Astrocyte of the spinal cord (primary cell): Measurements from ENCODE around the gene DEGS2.
A peak's percentile ranks its signal among the peaks of the same experiment; 100 is the strongest.

ENCODE experiments used
- DNase-seq: peaks from one replicate; pipeline ENCODE4 v3.0.0; 2011; ENCODE audit warnings: low read depth, low spot score
- H3K4me3 ChIP-seq: 2 replicates; pipeline ENCODE4 v1.5.1; 2011; ENCODE audit warnings: low read depth, mild to moderate bottlenecking, low read length, moderate library complexity
- in situ Hi-C: cut with HindIII; loops from 2 replicates; pipeline ENCODE4 v1.10.0; 2017; ENCODE audit warnings: low sequenced_read_pairs
- TF ChIP-seq, protein P1 (sequence below): IDR thresholded peaks from 2 replicates; pipeline ENCODE4 v1.5.1; 2012; ENCODE audit warnings: low read depth, mild to moderate bottlenecking, low read length, inconsistent platforms

Gene DEGS2

GRCh38 chr14:100131181-100131580, 28.3 kb downstream of the DEGS2 start:
- in situ Hi-C loops: no loop called here
- no peak overlapping the region for H3K4me3 ChIP-seq
- TF ChIP-seq, protein P1, sequence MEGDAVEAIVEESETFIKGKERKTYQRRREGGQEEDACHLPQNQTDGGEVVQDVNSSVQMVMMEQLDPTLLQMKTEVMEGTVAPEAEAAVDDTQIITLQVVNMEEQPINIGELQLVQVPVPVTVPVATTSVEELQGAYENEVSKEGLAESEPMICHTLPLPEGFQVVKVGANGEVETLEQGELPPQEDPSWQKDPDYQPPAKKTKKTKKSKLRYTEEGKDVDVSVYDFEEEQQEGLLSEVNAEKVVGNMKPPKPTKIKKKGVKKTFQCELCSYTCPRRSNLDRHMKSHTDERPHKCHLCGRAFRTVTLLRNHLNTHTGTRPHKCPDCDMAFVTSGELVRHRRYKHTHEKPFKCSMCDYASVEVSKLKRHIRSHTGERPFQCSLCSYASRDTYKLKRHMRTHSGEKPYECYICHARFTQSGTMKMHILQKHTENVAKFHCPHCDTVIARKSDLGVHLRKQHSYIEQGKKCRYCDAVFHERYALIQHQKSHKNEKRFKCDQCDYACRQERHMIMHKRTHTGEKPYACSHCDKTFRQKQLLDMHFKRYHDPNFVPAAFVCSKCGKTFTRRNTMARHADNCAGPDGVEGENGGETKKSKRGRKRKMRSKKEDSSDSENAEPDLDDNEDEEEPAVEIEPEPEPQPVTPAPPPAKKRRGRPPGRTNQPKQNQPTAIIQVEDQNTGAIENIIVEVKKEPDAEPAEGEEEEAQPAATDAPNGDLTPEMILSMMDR: no peak
- DNase-seq: no peak

- H3K4me3 ChIP-seq: no peak overlapping the region
- in situ Hi-C loops: no loop called here
- TF ChIP-seq, protein P1: no peak
- no peak for DNase-seq
These were observed 28.9 kb downstream of the DEGS2 start for GRCh38 chr14:100130521-100130920.

DNA sequence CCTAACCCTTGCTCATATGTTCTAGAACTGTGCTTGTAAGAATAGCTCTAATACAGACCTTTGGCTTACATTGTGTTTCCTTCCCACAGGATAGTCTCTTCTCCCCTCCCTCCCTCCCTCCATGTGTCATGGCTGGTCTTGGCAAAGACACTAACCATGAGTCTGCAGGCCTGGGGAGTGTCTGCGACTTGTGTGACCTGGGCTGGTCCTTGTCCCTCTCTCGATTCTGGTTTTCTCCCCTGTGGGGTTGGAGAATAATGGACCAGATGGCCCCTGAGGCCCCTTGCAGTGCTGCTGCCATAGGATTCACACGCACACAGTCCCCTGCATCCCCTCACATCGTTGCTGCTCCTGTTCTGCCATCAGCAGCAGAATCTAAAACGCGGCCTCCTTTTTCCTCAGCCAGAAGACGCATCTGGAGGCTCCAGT, 30.3 kb downstream of the DEGS2 start:
- DNase-seq: peak; percentile 24
- no peak overlapping the region for H3K4me3 ChIP-seq
- in situ Hi-C loops: no loop called here
- TF ChIP-seq, protein P1: no peak

- TF ChIP-seq, protein P1: no peak
- H3K4me3 ChIP-seq: no peak overlapping the region
- in situ Hi-C loops: no loop called here
- no peak for DNase-seq
These were observed 30.8 kb downstream of the DEGS2 start for GRCh38 chr14:100128688-100129087.

- DNase-seq: no peak
- H3K4me3 ChIP-seq: no peak overlapping the region
- TF ChIP-seq, protein P1: no peak
- in situ Hi-C loops: no loop called here
These were observed 31.5 kb downstream of the DEGS2 start for GRCh38 chr14:100127853-100128455.

- in situ Hi-C loops: no loop called here
- TF ChIP-seq, protein P1: no peak
- H3K4me3 ChIP-seq: no peak overlapping the region
- no peak for DNase-seq
These were observed 33.0 kb downstream of the DEGS2 start for GRCh38 chr14:100126401-100126800.
